BLaER1 (cell line): ENCODE data around the gene HOXA7.

Source experiments
- H3K27ac ChIP-seq: shearing (Covaris generic); formaldehyde crosslinking; 2 replicates; pipeline ENCODE4 v1.8.1; 2022
- H3K27me3 ChIP-seq: shearing (Covaris generic); formaldehyde crosslinking; 2 replicates; pipeline ENCODE4 v1.8.1; 2022
- H3K36me3 ChIP-seq: shearing (Covaris generic); formaldehyde crosslinking; 2 replicates; pipeline ENCODE4 v1.8.1; 2022
- H3K4me1 ChIP-seq: shearing (Covaris generic); formaldehyde crosslinking; 2 replicates; pipeline ENCODE4 v1.8.1; 2022
- H3K4me2 ChIP-seq: shearing (Covaris generic); formaldehyde crosslinking; 2 replicates; pipeline ENCODE4 v1.8.1; 2022
- H3K4me3 ChIP-seq: shearing (Covaris generic); formaldehyde crosslinking; 2 replicates; pipeline ENCODE4 v1.8.1; 2022
- H3K9ac ChIP-seq: shearing (Covaris generic); formaldehyde crosslinking; 2 replicates; pipeline ENCODE4 v1.8.1; 2022
- H3K9me3 ChIP-seq: shearing (Covaris generic); formaldehyde crosslinking; 2 replicates; pipeline ENCODE4 v1.8.1; 2022
- H4K20me1 ChIP-seq: shearing (Covaris generic); formaldehyde crosslinking; 2 replicates; pipeline ENCODE4 v1.8.1; 2022
- Cebpa-rat ChIP-seq: shearing (Covaris generic); IDR thresholded peaks from 2 replicates; pipeline ENCODE4 v1.8.1; 2022

The HOXA7 gene

GRCh38 chr7:27187475-27188385 is 31.3 kb upstream of the HOXA7 start:
- no peak overlapping the region for H3K4me3 ChIP-seq
- H3K9ac ChIP-seq = no peak overlapping the region
- no peaks in the 10 kb centered on the region for H3K36me3 ChIP-seq
- peaks cover 100% of the 10 kb centered on the region for H4K20me1 ChIP-seq
- TF ChIP-seq Cebpa-rat = no peak
- no peaks in the 10 kb centered on the region for H3K4me1 ChIP-seq
- no peaks in the 10 kb centered on the region; the same call in 1 of the 2 replicates for H3K9me3 ChIP-seq
- H3K27me3 ChIP-seq = peaks cover 100% of the 10 kb centered on the region
- H3K4me2 ChIP-seq = no peak overlapping the region
- H3K27ac ChIP-seq = no peak overlapping the region

- H3K27me3 ChIP-seq = peaks cover 100% of the 10 kb centered on the region
- TF ChIP-seq Cebpa-rat = no peak
- H3K36me3 ChIP-seq = no peaks in the 10 kb centered on the region
- no peak overlapping the region for H3K27ac ChIP-seq
- H3K9ac ChIP-seq = no peak overlapping the region
- no peaks in the 10 kb centered on the region; the same call in 1 of the 2 replicates for H3K9me3 ChIP-seq
- no peak overlapping the region for H3K4me2 ChIP-seq
- peaks cover 100% of the 10 kb centered on the region for H4K20me1 ChIP-seq
- H3K4me1 ChIP-seq = no peaks in the 10 kb centered on the region
- H3K4me3 ChIP-seq = no peak overlapping the region
Measured at GRCh38 chr7:27186668-27187474, 30.4 kb upstream of the HOXA7 start.

GRCh38 chr7:27185854-27186667 is 29.6 kb upstream of the HOXA7 start:
- Histone ChIP-seq H3K4me1 (no peaks in the 10 kb centered on the region), H3K9me3 (no peaks in the 10 kb centered on the region; the same call in 1 of the 2 replicates), H3K27me3 (peaks cover 100% of the 10 kb centered on the region), H3K4me3 (no peak overlapping the region), H3K27ac (no peak overlapping the region), H3K36me3 (no peaks in the 10 kb centered on the region), H3K9ac (no peak overlapping the region), H3K4me2 (no peak overlapping the region), H4K20me1 (peaks cover 98% of the 10 kb centered on the region)
- TF ChIP-seq Cebpa-rat = no peak

- no peak within 1 kb of the TSS for H3K4me2 ChIP-seq
- peaks cover 100% of the 10 kb centered on the region for H3K27me3 ChIP-seq
- no peak within 1 kb of the TSS for H3K27ac ChIP-seq
- no peaks in the 10 kb centered on the region for H3K4me1 ChIP-seq
- no peaks in the 10 kb centered on the region for H3K36me3 ChIP-seq
- no peak within 1 kb of the TSS for H3K9ac ChIP-seq
- peaks cover 98% of the 10 kb centered on the region for H4K20me1 ChIP-seq
- H3K9me3 ChIP-seq = peaks cover 5% of the 10 kb centered on the region; the same call in 1 of the 2 replicates
- no peak for TF ChIP-seq Cebpa-rat
- 0 out of 2 replicates have a peak within 1 kb of the TSS, but pooled peaks have one; percentile 23 for H3K4me3 ChIP-seq
Measured at GRCh38 chr7:27185013-27185853, 28.8 kb upstream of the HOXA7 start, which contains the start of gene HOXA11. Gene HOXA11 (minus strand): TSS chr7:27185232. CDS start chr7:27185144, 88 bp downstream.

GRCh38 chr7:27184337-27185012 is 28.0 kb upstream of the HOXA7 start:
- Histone ChIP-seq H3K27ac (no peak overlapping the region), H3K9me3 (peaks cover 12% of the 10 kb centered on the region; the same call in 1 of the 2 replicates), H3K36me3 (no peaks in the 10 kb centered on the region), H4K20me1 (peaks cover 92% of the 10 kb centered on the region), H3K4me3 (0 out of 2 replicates have a peak overlapping the region, but pooled peaks have one; percentile 23), H3K4me1 (no peaks in the 10 kb centered on the region), H3K9ac (no peak overlapping the region), H3K4me2 (no peak overlapping the region), H3K27me3 (peaks cover 100% of the 10 kb centered on the region)
- no peak for TF ChIP-seq Cebpa-rat

- Histone ChIP-seq H3K27ac (no peak overlapping the region), H4K20me1 (peaks cover 91% of the 10 kb centered on the region), H3K9me3 (peaks cover 13% of the 10 kb centered on the region; the same call in 1 of the 2 replicates), H3K4me1 (no peaks in the 10 kb centered on the region), H3K4me3 (0 out of 2 replicates have a peak overlapping the region, but pooled peaks have one; percentile 23), H3K27me3 (peaks cover 100% of the 10 kb centered on the region), H3K9ac (no peak overlapping the region), H3K36me3 (no peaks in the 10 kb centered on the region), H3K4me2 (no peak overlapping the region)
- TF ChIP-seq Cebpa-rat = no peak
Measured at GRCh38 chr7:27183682-27184336, 27.3 kb upstream of the HOXA7 start.

GRCh38 chr7:27182861-27183681 is 26.6 kb upstream of the HOXA7 start:
- Histone ChIP-seq H3K4me2 (no peak overlapping the region), H3K4me1 (no peaks in the 10 kb centered on the region), H3K27ac (no peak overlapping the region), H3K9ac (no peak overlapping the region), H3K9me3 (peaks cover 13% of the 10 kb centered on the region; the same call in 1 of the 2 replicates), H4K20me1 (peaks cover 91% of the 10 kb centered on the region), H3K4me3 (no peak overlapping the region), H3K27me3 (peaks cover 100% of the 10 kb centered on the region), H3K36me3 (no peaks in the 10 kb centered on the region)
- TF ChIP-seq Cebpa-rat = no peak
